HG03175 (cell line): ENCODE results near the gene ANKRD13D.

Source experiments
- ATAC-seq: cut with Tn5 transposase; IDR thresholded peaks from one replicate; pipeline ENCODE4 v1.9.1; 2021; ENCODE audit warnings: mild to moderate bottlenecking, moderate library complexity; ENCODE audit not compliant: unreplicated experiment

The ANKRD13D gene

DNA sequence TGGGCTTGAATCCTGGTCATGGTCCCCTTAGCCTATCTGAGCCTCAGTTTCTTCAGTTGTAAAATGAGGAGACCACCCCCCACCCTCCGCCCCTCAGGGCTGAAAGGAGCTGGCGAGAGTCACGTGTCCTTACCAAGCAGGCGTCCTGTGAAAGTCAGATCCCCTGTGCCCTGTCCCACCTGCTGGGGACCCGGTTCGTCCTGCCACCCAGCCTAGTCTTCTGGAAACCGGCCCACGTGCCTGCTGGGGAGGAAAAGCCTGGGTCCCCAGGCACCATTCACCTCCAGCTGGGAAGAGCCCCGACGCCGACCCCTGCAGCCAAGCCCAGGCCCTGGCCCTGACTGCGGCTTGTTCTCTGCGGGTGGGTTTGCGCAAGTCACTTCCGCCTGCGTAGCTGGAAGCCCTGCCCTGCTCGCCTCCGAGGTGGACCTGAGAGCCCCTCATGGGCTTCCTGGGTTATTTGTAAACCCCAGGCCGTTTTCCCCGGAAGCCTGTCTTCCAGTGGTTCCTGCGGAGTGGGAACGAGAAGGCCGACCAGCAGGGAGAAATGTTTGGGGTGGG is 13.5 kb downstream of the ANKRD13D start:
- no peak for ATAC-seq

DNA sequence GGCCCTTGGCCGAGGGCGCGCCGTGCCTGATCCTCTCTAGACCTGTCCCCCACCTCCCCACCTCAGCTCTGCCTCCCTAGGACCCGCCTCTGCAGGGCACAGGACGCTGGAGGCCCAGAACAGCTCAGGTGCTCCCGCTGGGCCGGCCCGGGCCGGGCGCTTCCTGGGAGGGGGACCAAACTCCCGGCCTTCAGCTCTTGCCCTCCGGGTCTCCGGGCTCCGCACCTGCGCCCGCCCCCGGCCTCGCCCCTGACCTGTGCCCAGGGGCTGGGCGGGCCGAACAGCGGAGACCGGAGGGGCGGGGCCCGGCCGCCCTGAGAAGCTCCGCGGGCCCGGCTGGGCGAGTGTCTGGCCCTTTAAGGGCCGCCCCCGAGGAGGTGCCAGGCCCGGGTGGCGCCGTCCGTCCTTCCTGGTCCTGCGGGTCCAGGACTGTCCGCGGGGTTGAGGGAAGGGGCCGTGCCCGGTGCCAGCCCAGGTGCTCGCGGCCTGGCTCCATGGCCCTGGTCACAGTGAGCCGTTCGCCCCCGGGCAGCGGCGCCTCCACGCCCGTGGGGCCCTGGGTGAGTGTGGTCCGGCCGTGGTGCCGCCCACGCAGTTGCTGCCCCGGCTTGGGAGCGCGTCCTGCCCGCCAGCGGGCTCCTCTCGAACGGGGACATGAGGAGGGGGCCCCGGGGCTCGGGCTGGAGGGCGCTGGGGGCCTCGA is 14.2 kb downstream of the ANKRD13D start, which contains the start of gene SSH3:
Gene SSH3, plus strand, starts transcription at position 399 of the 703 bp plus-strand sequence. Its CDS starts 96 bp downstream, at position 495.
- no peak for ATAC-seq

DNA sequence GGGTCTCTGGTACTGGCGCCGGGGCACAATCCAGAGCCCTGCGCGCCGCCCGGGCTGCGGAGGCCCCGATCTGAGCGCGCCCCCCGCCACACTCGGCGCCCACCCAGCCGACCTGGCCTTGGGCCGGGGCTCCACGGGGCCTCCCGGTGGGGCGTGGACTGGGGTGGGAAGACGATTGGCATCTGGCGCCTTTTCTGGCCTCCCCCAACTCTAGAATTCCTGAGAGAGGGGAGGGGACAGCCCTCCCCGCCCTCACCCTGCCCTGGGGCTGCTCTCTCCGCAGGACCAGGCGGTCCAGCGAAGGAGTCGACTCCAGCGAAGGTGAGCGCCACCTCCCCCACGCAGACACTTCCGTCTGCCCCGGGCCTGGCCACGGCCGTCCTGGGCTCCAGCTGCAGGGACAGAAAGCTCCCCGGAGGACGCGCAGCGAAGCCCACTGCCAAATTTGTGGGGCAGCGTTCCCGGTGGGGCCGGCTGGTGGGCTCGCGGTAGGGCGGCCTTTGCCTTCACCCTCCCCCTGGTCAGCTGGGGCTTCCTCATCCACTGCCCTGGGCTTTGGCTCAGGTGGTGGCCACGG is 14.8 kb downstream of the ANKRD13D start:
- no peak for ATAC-seq

DNA sequence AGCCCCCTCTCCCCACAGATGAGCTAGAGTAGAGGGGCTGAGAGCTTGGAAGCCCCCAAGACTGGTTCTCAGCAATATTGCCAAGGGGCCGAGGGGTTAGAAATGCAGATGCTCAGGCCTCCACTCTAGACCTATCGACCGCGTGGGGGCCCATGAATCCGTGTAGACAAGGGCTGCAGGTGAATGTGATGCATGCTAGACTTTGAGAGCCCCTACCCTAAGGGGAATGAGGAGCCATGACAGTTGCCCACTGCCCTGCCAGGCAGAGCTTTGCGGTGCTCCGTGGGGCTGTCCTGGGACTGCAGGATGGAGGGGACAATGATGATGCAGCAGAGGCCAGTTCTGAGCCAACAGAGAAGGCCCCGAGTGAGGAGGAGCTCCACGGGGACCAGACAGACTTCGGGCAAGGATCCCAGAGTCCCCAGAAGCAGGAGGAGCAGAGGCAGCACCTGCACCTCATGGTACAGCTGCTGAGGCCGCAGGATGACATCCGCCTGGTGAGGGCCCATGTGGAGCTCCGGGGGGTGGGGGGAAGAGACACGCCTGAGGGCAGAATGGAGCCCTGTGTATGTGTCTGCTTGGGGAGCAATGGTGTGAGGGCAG is 15.5 kb downstream of the ANKRD13D start:
- no peak for ATAC-seq

DNA sequence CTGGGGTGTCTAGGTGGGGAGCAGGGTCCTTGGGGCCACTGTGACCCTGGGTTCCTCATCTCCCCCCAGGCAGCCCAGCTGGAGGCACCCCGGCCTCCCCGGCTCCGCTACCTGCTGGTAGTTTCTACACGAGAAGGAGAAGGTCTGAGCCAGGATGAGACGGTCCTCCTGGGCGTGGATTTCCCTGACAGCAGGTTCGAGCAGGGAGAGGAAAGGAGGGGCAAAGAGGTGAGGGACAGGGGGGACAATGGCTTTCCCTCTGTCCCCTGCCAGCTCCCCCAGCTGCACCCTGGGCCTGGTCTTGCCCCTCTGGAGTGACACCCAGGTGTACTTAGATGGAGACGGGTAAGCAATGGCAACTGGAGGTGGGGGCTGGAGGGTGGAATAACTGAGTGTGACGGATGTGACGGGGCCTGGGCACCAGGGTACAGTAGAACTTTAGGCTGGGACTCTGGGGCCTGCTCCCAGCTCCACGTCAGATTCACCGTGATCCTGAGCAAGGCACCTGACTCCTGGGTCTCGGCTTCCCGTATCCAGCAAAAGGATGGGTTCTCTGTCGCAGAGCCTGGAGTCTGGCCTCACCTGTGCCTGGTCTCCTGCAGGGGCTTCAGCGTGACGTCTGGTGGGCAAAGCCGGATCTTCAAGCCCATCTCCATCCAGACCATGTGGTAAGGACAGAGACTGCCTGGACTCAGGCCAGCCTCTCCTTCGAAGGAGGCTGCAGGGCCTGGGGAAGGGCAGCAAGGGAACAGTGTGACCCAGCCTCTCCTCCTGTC is 17.9 kb downstream of the ANKRD13D start:
- no peak for ATAC-seq

DNA sequence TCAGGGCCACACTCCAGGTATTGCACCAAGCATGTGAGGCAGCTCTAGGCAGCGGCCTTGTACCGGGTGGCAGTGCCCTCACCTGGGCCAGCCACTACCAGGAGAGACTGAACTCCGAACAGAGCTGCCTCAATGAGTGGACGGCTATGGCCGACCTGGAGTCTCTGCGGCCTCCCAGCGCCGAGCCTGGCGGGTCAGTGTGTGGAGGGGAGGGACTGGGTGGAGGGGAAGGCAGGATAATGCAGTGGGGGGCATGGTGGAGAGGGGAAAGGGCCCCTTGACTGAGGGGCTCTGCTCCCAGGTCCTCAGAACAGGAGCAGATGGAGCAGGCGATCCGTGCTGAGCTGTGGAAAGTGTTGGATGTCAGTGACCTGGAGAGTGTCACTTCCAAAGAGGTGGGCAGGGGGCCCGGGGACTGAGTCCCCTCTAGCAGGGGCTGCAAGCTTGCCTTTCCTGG is 18.5 kb downstream of the ANKRD13D start:
- ATAC-seq: no peak

DNA sequence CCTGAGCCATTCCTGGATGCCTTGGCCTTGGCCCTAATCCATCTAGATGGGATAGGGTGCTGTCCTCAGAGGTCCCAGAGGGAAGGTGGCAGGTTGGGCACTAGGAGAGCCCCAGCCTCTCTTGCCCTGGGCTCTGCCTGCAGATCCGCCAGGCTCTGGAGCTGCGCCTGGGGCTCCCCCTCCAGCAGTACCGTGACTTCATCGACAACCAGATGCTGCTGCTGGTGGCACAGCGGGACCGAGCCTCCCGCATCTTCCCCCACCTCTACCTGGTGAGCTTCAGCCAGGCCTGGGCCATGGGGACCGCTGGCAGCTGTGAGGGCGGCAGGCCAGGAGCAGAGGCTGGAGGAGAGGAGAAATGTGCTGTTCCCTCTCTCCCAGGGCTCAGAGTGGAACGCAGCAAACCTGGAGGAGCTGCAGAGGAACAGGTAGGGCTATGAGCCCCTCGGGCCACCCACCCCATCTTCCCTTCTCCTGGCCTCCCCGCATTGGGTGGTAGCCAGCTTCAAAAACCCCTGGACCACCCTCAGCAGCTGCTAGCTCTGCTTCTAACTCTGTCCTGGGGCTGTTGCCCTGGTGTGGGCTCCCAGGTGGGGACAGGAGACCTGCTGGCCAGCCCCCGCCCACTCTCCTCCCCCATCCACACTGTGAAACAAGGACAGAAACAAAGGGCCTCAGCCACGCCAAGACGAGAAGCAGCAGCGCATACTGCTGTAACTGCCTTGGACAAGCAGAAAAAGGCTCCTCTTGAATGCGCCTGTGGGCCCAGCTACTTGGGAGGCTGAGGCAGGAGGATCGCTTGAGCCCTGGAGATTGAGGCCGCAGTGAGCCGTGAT is 19.1 kb downstream of the ANKRD13D start:
- ATAC-seq: no peak

DNA sequence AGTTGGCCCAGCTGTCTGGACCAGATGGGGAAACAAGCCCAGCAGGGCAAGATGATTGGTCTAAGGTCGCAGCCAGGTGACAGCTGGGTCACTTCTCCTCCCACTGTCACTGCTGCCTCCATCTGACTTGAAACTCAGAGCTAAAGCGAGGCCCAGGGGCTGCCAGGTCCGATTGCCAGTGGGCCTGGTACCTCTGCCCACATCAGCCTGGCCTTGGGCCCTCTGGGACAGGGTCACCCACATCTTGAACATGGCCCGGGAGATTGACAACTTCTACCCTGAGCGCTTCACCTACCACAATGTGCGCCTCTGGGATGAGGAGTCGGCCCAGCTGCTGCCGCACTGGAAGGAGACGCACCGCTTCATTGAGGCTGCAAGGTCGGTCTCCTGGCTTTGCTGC is 20.1 kb downstream of the ANKRD13D start:
- ATAC-seq: no peak

DNA sequence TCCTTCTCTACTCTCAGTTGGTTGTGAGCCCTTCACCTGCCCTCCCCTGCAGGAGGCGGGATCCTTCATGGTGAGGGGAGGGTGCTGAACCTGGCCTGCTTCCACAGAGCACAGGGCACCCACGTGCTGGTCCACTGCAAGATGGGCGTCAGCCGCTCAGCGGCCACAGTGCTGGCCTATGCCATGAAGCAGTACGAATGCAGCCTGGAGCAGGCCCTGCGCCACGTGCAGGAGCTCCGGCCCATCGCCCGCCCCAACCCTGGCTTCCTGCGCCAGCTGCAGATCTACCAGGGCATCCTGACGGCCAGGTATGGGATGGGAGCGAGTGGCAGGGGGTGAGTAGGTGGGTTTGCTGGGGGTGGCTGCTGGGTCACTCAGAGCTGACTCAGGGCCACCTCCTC is 20.6 kb downstream of the ANKRD13D start:
- ATAC-seq: no peak

DNA sequence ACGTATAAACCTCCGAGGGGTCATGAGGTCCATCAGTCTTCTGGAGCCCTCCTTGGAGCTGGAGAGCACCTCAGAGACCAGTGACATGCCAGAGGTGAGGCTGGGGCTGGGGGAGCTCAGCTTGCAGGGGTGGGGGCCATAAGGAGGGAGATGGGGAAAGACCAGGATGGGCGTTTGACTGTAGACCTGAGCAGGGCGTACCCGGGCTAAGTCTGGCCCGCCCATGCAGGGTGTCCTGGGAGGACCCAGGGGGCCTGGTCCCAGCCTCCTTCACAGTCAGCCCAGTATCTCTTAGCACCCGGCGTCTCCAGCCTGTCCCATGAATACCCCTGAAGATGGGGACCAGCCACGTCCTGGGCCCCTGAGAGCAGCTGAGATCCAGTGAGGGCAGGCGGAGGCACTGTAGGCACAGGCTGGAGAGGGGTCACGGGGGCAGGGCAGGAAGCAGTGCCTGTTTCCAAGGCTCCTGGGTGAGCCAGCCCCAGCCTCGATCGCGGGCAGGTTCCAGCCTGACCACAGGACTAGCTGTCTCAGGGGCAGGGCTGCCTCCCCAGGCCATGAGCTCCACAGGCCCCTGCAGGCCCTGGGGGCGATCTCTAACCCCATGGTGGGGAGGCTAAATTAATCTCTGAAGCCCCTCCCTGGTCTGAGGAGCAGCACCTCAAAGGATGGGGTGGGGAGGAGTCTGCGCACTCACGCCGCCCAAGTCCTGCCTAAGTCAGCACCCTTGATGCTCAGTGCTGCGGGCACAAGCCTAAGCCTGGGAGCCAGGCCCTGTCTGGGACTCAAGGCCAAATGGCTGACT is 21.3 kb downstream of the ANKRD13D start:
- no peak for ATAC-seq

DNA sequence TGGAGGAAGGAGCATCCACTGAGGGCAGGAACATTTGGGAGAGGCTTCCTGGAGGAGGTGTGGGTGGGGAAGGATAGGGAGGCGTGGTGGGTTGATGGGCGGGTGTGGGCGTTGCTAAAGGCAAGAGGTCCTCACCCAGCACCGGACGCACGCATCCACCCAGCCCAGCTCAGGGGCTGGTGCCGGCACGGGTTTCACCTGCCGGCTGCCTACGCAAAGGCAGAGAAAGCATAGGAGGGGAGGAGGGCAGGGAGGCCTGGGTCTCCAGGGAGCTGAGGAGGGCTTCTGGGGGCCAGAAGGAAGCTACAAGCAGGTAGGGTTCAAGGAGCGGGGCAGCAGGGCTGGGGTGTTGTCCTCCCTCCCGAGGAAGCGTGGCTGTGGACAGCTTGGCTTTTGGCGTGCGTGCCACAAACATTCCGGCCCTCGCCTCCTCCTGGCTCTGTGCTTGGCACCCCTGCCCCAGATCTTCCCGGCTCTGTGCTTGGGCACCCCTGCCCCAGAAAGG is 22.0 kb downstream of the ANKRD13D start:
- no peak for ATAC-seq

DNA sequence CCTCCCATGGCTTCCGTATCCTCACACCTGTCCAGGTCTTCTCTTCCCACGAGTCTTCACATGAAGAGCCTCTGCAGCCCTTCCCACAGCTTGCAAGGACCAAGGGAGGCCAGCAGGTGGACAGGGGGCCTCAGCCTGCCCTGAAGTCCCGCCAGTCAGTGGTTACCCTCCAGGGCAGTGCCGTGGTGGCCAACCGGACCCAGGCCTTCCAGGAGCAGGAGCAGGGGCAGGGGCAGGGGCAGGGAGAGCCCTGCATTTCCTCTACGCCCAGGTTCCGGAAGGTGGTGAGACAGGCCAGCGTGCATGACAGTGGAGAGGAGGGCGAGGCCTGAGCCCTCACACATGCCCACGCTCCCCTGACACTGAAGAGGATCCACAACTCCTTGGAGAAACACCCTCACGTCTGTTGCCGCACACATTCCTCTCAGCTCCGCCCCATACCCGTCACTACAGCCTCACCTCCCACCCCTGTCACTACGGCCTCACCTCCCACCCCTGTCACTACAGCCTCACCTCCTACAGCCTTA is 22.5 kb downstream of the ANKRD13D start:
- ATAC-seq: no peak

DNA sequence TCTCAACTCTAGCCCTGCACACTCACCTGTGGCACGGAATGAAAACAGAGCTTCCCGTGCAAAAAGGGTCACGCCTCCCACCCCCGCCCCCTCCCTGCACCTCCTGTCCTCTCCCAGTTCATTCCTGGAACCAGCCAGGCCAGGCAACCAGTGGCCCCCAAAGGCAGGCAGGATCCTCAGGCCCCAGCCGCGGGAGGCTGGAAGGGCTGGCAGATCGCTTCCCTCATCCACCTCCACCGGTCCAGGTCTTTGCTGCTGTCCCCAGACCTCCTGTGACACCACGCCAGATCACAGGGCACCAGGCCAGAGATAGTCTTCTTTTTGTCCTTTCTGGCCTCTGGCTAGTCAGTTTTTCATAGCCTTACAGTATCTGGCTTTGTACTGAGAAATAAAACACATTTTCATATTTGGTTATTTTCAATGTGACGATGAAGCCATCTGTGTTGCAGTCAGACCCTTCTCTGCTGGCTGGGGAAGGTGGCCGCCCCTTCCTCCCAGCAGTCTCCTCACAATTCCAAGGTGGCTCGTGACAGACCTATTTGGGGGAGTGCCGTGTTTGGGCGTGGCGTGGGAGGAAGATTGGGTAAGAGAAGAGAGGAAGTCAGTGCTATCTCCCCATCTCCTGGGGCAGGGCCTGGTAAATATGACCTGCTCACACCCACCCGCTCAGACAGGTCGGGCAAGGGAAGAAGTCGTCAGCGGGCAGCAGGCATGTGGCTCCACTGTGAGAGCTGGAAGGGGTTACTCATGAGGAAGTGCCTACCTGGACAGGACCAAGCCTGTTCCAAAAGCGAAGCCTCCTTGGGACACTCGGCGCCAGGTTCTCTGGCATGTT is 23.3 kb downstream of the ANKRD13D start:
- ATAC-seq: no peak

DNA sequence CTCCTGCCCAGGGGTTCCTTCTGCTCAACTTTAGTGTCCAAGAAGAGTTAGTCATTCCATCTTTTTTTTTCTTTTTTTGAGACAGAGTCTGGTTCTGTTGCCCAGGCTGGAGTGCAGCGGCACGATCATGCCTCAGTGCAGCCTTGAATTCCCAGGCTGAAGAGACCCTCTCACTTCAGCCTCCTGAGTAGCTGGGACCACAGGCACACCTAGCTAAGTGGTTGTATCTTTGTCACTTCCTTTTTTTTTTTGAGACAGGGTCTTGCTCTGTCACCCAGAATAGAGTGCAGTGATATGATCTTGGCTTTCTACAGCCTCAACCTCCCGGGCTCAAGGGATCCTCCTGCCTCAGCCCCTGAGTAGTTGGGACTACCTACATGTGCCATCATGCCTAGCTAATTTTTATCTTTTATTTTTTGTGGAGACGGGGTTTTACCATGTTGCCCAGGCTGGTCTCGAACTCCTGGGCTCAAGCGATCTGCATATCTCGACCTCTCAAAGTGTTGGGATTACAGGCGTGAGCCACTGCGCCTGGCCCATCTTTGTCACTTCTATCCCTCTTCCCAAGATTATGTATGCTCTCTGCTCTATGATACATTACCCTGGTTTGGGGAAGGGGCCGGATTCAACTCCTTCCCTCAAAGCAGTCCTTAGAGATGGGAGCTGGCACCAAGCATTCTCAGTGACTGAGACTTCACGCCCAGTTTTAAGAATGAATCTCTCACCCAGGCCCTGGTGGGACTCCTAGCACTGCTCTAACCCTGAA is 24.2 kb downstream of the ANKRD13D start:
- no peak for ATAC-seq

DNA sequence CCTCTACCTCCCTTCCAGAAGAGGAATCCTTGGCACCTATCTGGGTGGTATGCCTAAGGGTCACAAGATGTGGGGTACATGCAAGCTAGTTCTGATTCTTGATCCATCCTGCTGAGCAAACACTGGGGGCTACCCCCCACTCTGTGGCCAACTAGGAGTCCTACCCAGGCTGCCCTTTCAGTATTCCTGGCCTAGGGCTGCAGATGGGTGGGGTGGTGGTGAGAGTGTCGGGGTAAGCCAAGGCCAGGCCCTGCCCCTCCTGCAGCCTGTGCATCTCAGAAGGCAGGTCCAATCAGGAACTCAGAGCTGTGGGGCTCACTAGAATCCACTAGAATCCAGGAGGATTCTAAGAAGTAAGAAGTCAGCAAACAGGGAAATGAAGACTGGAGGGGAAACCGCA is 25.1 kb downstream of the ANKRD13D start:
- ATAC-seq: no peak

DNA sequence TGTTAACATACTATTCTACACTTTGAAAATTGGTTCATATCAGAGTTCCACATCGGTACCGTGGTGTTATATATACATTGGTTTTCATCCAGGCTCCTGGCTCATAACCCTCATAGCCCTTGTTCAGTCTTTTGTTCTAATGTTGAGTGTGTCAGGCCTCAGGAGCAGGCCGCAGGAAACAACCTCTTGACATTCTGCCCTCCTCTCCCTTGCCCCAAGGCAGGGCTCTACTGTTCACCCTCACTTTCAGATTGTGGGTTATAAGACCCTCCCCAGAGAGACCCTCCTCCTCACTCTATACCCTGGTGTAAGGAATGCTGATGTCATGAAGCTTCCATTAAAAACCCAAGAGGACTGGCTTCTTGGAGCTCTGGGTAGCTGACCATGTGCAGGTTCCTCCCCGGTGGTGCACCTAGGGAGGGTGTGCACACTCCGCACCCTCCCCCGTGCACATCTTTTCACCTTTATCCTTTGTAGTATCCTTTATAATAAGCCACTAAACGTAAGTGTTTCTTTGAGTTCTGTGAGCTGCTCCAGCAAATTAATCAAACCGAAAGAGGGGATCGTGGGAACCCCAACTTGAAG is 26.3 kb downstream of the ANKRD13D start:
- ATAC-seq: no peak

DNA sequence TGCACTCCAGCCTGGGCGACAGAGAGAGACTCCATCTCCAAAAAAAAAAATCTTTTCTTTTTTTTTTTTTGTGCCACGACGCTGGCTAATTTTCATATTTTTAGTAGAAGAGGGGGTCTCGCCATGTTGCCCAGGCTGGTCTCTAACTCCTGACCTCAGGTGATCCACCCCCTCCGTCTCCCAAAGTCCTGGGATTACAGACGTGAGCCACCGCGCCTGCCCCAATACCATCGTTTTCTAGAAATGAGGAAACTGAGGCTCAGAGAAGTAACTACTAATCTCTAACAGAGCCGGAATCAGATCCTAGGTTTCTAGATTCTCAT is 27.7 kb downstream of the ANKRD13D start:
- no peak for ATAC-seq
